ENCODE measurements around the gene MAGEA12.
"Not testable (repeated sequence)": the region's sequence is repeated elsewhere in the genome, so short reads cannot be mapped to it uniquely, and the experiment has no call there.

- not testable (repeated sequence) for TF ChIP-seq CTCF (conservative IDR thresholded peaks at IDR 0.05); ZFX (IDR thresholded peaks at IDR 0.05)
These were observed 19.5 kb upstream of the MAGEA12 start, which contains the start of gene MAGEA2B for GRCh38 chrX:152713815-152714787.
